ENCODE results near the gene CRYBB1.

- TF ChIP-seq TIGD3 (CRISPR knock-in tag; IDR thresholded peaks at IDR 0.05; ENCODE audit: borderline replicate concordance) (no peak), EP300 (IDR thresholded peaks at IDR 0.05; ENCODE audit: low read depth in 2 of 2, low read length in 2 of 2) (no peak), EP300 (CRISPR knock-in tag; IDR thresholded peaks at IDR 0.05; ENCODE audit: borderline replicate concordance) (no peak), HOXA7 (CRISPR knock-in tag; IDR thresholded peaks at IDR 0.05) (no peak), MAFG (CRISPR knock-in tag; IDR thresholded peaks at IDR 0.05) (no peak), ZNF629 (CRISPR knock-in tag; conservative IDR thresholded peaks at IDR 0.05) (no peak), HOMEZ (CRISPR knock-in tag; IDR thresholded peaks at IDR 0.05; ENCODE audit: low read depth) (no peak)
Observed at GRCh38 chr22:26601726-26602125, 16.1 kb downstream of the CRYBB1 start.
